H1 (cell line): ENCODE results near the gene CLIC1. TPM values are rescaled to one million over a fixed set of nuclear protein-coding genes. Genes with fewer than 3 reads are reported as not detected.

Source experiments
- CTCF ChIA-PET: fragments of 300-600 bp; sonication (Branson Sonifier 250); formaldehyde crosslinking; loops from one replicate; lab custom pipeline; 2021; ENCODE audit not compliant: partially characterized antibody; lab: Charles Lee
- POLR2A ChIA-PET: fragments of 300-600 bp; sonication (Branson Sonifier 250); formaldehyde crosslinking; loops from one replicate; lab custom pipeline; 2021; ENCODE audit warnings: inconsistent platforms; ENCODE audit not compliant: partially characterized antibody; lab: Charles Lee
- DNase-seq, 2 experiments: peaks; one replicate each; pipeline versions ENCODE4 v3.0.0 to v3.0.0-alpha.2; 2010 to 2022; ENCODE audit warnings: low spot score in 2 of 2, low read depth in 1 of 2, mixed read lengths in 1 of 2
- FAIRE-seq: peaks from 2 replicates; lab custom pipeline; 2011; peaks lifted over from hg19 to GRCh38; lab: Jason Lieb, UNC
- H2AFZ ChIP-seq: 2 replicates; pipeline ENCODE4 v1.8.1; 2012; ENCODE audit warnings: low read length, inconsistent platforms
- H2AK5ac ChIP-seq: 2 replicates; pipeline ENCODE4 v1.6.1; 2013; ENCODE audit warnings: low read depth, low read length
- H2BK120ac ChIP-seq: replicated peaks from 2 replicates; pipeline ENCODE3; 2013; ENCODE audit warnings: low read depth, low read length, inconsistent platforms
- H2BK12ac ChIP-seq: 2 replicates; pipeline ENCODE4 v1.6.1; 2013; ENCODE audit warnings: low read depth, low read length
- H2BK15ac ChIP-seq: 2 replicates; pipeline ENCODE4 v1.6.1; 2013; ENCODE audit warnings: low read length
- H2BK20ac ChIP-seq: 2 replicates; pipeline ENCODE4 v1.6.1; 2013; ENCODE audit warnings: low read length
- H2BK5ac ChIP-seq: 2 replicates; pipeline ENCODE4 v1.6.1; 2013; ENCODE audit warnings: low read depth, low read length
- H3K14ac ChIP-seq: 2 replicates; pipeline ENCODE4 v1.6.1; 2013; ENCODE audit warnings: inconsistent platforms; ENCODE audit not compliant: insufficient read length
- H3K18ac ChIP-seq: 2 replicates; pipeline ENCODE4 v1.6.1; 2013; ENCODE audit warnings: low read length; ENCODE audit errors: extremely low read depth
- H3K23ac ChIP-seq: 2 replicates; pipeline ENCODE4 v1.6.1; 2013; ENCODE audit warnings: inconsistent platforms; ENCODE audit not compliant: insufficient read length
- H3K23me2 ChIP-seq: 2 replicates; pipeline ENCODE4 v1.6.1; 2013; ENCODE audit warnings: low read depth, low read length
- H3K27ac ChIP-seq: 2 replicates; pipeline ENCODE4 v1.6.1; 2011; ENCODE audit warnings: low read depth, low read length, inconsistent platforms
- H3K27me3 ChIP-seq, 4 experiments: replicated peaks in 1 of 4; 1 replicate in 1 of 4; 2 replicates in 3 of 4; pipeline versions ENCODE4 v1.6.1 to v1.8.1; 2011 to 2013; ENCODE audit warnings: low read length in 3 of 4, mild to moderate bottlenecking in 3 of 4, inconsistent platforms in 2 of 4, mixed read lengths in 2 of 4, moderate library complexity in 1 of 4; ENCODE audit not compliant: control insufficient read depth in 3 of 4, insufficient read depth in 3 of 4; ENCODE audit errors: extremely low read depth in 1 of 4
- H3K36me3 ChIP-seq, 4 experiments: 2 replicates each; pipeline versions ENCODE4 v1.6.1 to v1.8.1; 2011 to 2013; ENCODE audit warnings: mild to moderate bottlenecking in 4 of 4, low read length in 3 of 4, moderate library complexity in 2 of 4, control low read depth in 1 of 4, inconsistent platforms in 1 of 4; ENCODE audit not compliant: insufficient read depth in 4 of 4, control insufficient read depth in 2 of 4
- H3K4ac ChIP-seq: replicated peaks from 2 replicates; pipeline ENCODE3; 2013; ENCODE audit warnings: low read length, low read depth, mixed read lengths, inconsistent platforms; ENCODE audit not compliant: insufficient read length
- H3K4me1 ChIP-seq, 4 experiments: replicated peaks in 1 of 4; 1 replicate in 1 of 4; 2 replicates in 3 of 4; pipeline versions ENCODE4 v1.6.1 to v1.8.1; 2011 to 2013; ENCODE audit warnings: low read length in 3 of 4, inconsistent platforms in 2 of 4, mixed read lengths in 1 of 4; ENCODE audit not compliant: insufficient read depth in 4 of 4, control insufficient read depth in 3 of 4
- H3K4me2 ChIP-seq, 2 experiments: 2 replicates each; pipeline versions ENCODE4 v1.6.1 to v1.8.1; 2011 to 2013; ENCODE audit warnings: low read depth in 2 of 2, low read length in 2 of 2, control low read depth in 1 of 2, inconsistent platforms in 1 of 2, mild to moderate bottlenecking in 1 of 2; ENCODE audit not compliant: insufficient read depth in 1 of 2
- H3K4me3 ChIP-seq, 4 experiments: fragments of 200-600, 300-600 bp in 1 of 4; sonication (generic), shearing (Covaris generic), sonication (Bioruptor Twin) in 1 of 4; 2 replicates each; pipeline versions ENCODE4 v1.5.1 to v1.8.1; 2011 to 2016; ENCODE audit warnings: low read length in 4 of 4, low read depth in 3 of 4, control low read depth in 2 of 4, inconsistent platforms in 2 of 4, mild to moderate bottlenecking in 2 of 4, mixed read lengths in 1 of 4, moderate library complexity in 1 of 4; ENCODE audit not compliant: insufficient read depth in 2 of 4; ENCODE audit errors: extremely low read depth in 1 of 4
- H3K56ac ChIP-seq: replicated peaks from 2 replicates; pipeline ENCODE3; 2013; ENCODE audit warnings: low read depth, mild to moderate bottlenecking, mixed read lengths, low read length, inconsistent platforms; ENCODE audit not compliant: insufficient read length
- H3K79me1 ChIP-seq: 2 replicates; pipeline ENCODE4 v1.6.1; 2013; ENCODE audit warnings: low read depth, low read length, control low read depth
- H3K79me2 ChIP-seq, 2 experiments: 2 replicates each; pipeline versions ENCODE4 v1.6.1 to v1.8.1; 2012 to 2013; ENCODE audit warnings: low read length in 2 of 2, mild to moderate bottlenecking in 2 of 2, inconsistent platforms in 1 of 2; ENCODE audit not compliant: insufficient read depth in 2 of 2, control insufficient read depth in 1 of 2
- H3K9ac ChIP-seq, 4 experiments: replicated peaks in 1 of 4; 1 replicate in 1 of 4; 2 replicates in 3 of 4; pipeline versions ENCODE4 v1.6.1 to v1.8.1; 2011 to 2013; ENCODE audit warnings: low read depth in 3 of 4, low read length in 3 of 4, control low read depth in 2 of 4, mild to moderate bottlenecking in 2 of 4, moderate library complexity in 2 of 4, inconsistent platforms in 1 of 4; ENCODE audit errors: extremely low read depth in 1 of 4
- H3K9me3 ChIP-seq, 2 experiments: 2 replicates each; pipeline versions ENCODE4 v1.6.1 to v1.8.1; 2012 to 2013; ENCODE audit warnings: mild to moderate bottlenecking in 2 of 2, moderate library complexity in 2 of 2, control low read depth in 1 of 2, inconsistent platforms in 1 of 2, low read depth in 1 of 2, low read length in 1 of 2, mixed read lengths in 1 of 2; ENCODE audit not compliant: insufficient read depth in 2 of 2
- H4K20me1 ChIP-seq, 2 experiments: replicated peaks in 1 of 2; 2 replicates each; pipeline versions ENCODE3 to v1.8.1; 2011 to 2013; ENCODE audit warnings: inconsistent platforms in 2 of 2, low read length in 2 of 2, mild to moderate bottlenecking in 1 of 2; ENCODE audit not compliant: insufficient read depth in 2 of 2, control insufficient read depth in 1 of 2
- H4K5ac ChIP-seq: 2 replicates; pipeline ENCODE4 v1.6.1; 2013; ENCODE audit warnings: low read length, low read depth, mixed read lengths, inconsistent platforms; ENCODE audit not compliant: insufficient read length
- H4K8ac ChIP-seq: 2 replicates; pipeline ENCODE4 v1.8.0; 2013; ENCODE audit warnings: mild to moderate bottlenecking, moderate library complexity, low read length, inconsistent platforms; ENCODE audit not compliant: insufficient read depth; ENCODE audit errors: extremely low read depth
- H4K91ac ChIP-seq: replicated peaks from 2 replicates; pipeline ENCODE3; 2013; ENCODE audit warnings: low read length, mixed read lengths, inconsistent platforms; ENCODE audit not compliant: insufficient read length
- HDAC2 ChIP-seq, 2 experiments: fragments of 300-600 bp in 1 of 2; sonication (generic) in 1 of 2; IDR thresholded peaks; 2 replicates each; pipeline ENCODE4 v1.6.1; 2011 to 2012; ENCODE audit warnings: low read depth in 2 of 2, low read length in 2 of 2, mild to moderate bottlenecking in 2 of 2, moderate library complexity in 2 of 2, borderline replicate concordance in 1 of 2, inconsistent platforms in 1 of 2
- HDAC6 ChIP-seq: IDR thresholded peaks from one replicate; pipeline ENCODE4 v1.7.1; 2012; ENCODE audit warnings: low read depth, mild to moderate bottlenecking, inconsistent platforms, low read length, moderate library complexity
- RBBP5 ChIP-seq: IDR thresholded peaks from 2 replicates; pipeline ENCODE4 v1.7.1; 2012; ENCODE audit warnings: low read depth, mild to moderate bottlenecking, inconsistent platforms, low read length, moderate library complexity, borderline replicate concordance
- SAP30 ChIP-seq: fragments of 300-600 bp; sonication (generic); IDR thresholded peaks from 2 replicates; pipeline ENCODE4 v1.7.1; 2012; ENCODE audit warnings: low read length, moderate library complexity, mild to moderate bottlenecking, inconsistent platforms; ENCODE audit not compliant: insufficient read depth, insufficient replicate concordance
- SP1 ChIP-seq: IDR thresholded peaks from 2 replicates; pipeline ENCODE4 v1.6.1; 2011; ENCODE audit warnings: low read depth, low read length
- SUZ12 ChIP-seq: fragments of 200-600 bp; sonication (generic); IDR thresholded peaks from 2 replicates; pipeline ENCODE4 v1.6.1; 2012; ENCODE audit warnings: mild to moderate bottlenecking, inconsistent platforms, low read length, moderate library complexity, mixed read lengths
- YY1 ChIP-seq: IDR thresholded peaks from 2 replicates; pipeline ENCODE4 v1.6.1; 2011; ENCODE audit warnings: low read depth, mild to moderate bottlenecking, low read length
- WGBS, 2 experiments: shearing (Covaris generic) in 1 of 2; methylation state at CpG; one replicate each; pipeline versions ENCODE4 v1.1.6 to v1.1.7; 2013 to 2015; ENCODE audit warnings: low lambda C conversion rate in 2 of 2, mixed read lengths in 2 of 2, inconsistent platforms in 1 of 2, low coverage in 1 of 2, missing lambda C conversion rate in 1 of 2; ENCODE audit not compliant: insufficient replicate concordance in 2 of 2, insufficient coverage in 1 of 2, insufficient read length in 1 of 2; ENCODE audit errors: extremely low coverage in 1 of 2, missing lambda C conversion rate in 1 of 2; 5-methylcytosine and 5-hydroxymethylcytosine counted together
- polyA plus RNA-seq, 7 experiments: library from polyadenylated mRNA; depleted of rRNA in 3 of 7; stranded (reverse) in 5 of 7; unstranded in 2 of 7; fragments of >200 nt in 5 of 7; fragments of 200-250 nt in 2 of 7; gene quantifications; 1 replicate in 5 of 7; 2 replicates in 1 of 7; 4 replicates in 1 of 7; pipeline versions ENCODE4 v1.2.1 to v1.2.3, GENCODE V29; 2011 to 2013; ENCODE audit warnings: missing spikeins in 2 of 7, mixed read lengths in 2 of 7
- total RNA-seq: library from RNA; stranded (reverse); fragmentation: NEBNext Ultra II Directional; extraction: Animal tissue kit (Norgen Biotek cat#: 25700); gene quantifications from 2 replicates; pipeline ENCODE4 v1.2.1, GENCODE V29; 2021
- TF ChIP-seq, protein P1 (sequence below): IDR thresholded peaks from 2 replicates; pipeline ENCODE4 v1.6.1; 2012; ENCODE audit warnings: inconsistent platforms

Gene CLIC1
- total and polyA plus RNA-seq, 2 of the 8 experiments (the other 6 are each of a cell fraction or from before 2014, with no cell fraction given): 250 to 277 TPM

GRCh38 chr6:31730631-31731086, 5.7 kb downstream of the CLIC1 start:
- Histone ChIP-seq H2AFZ (no peak overlapping the region), H2BK120ac (no peak overlapping the region), H2BK12ac (no peak overlapping the region), H2BK15ac (no peak overlapping the region), H2BK20ac (no peak overlapping the region), H3K4me1 (peaks cover 10 to 19% (median 11%) of the 10 kb centered on the region in 4 experiments), H3K14ac (no peak overlapping the region), H3K79me1 (peaks cover 11% of the 10 kb centered on the region; the same call in 1 of the 2 replicates), H4K20me1 (peaks cover 4 to 5% of the 10 kb centered on the region in 2 experiments), H3K27me3 (no peaks in the 10 kb centered on the region), H3K79me2 (peaks cover 0 to 17% of the 10 kb centered on the region in 2 experiments; a peak in 2 of 4 replicates), H3K18ac (no peak overlapping the region), H3K4me3 (peak overlapping the region; percentile 56 to 91 (median 83); a peak in 4 of 8 replicates), H4K8ac (no peak overlapping the region), H3K27ac (no peak overlapping the region), H3K36me3 (peaks cover 10 to 40% (median 33%) of the 10 kb centered on the region in 4 experiments), H4K5ac (no peak overlapping the region), H3K9ac (no peak overlapping the region), H3K23ac (no peak overlapping the region), H3K4me2 (peak overlapping the region; percentile 31 to 90), H4K91ac (no peak overlapping the region), H3K4ac (no peak overlapping the region), H2BK5ac (no peak overlapping the region), H2AK5ac (no peak overlapping the region), H3K9me3 (no peaks in the 10 kb centered on the region), H3K23me2 (peaks cover 11% of the 10 kb centered on the region), H3K56ac (no peak overlapping the region)
- POLR2A ChIA-PET: interaction anchor here (0.6 to 4.2 kb wide), 34 partner anchors 9 to 1241 kb away, joined by 3 to 57 read pairs (median 5); partner anchors contain the start of genes ABHD16A, ATP6V1G2, BAG6 and GPANK1
- CTCF ChIA-PET: interaction anchor here (0.9 to 8.9 kb wide), 21 partner anchors 9 to 137 kb away, joined by 3 to 89 read pairs (median 7); partner anchors contain the start of genes ABHD16A, C6orf47, LSM2 and LY6G5C
- TF ChIP-seq HDAC6 (no peak), YY1 (no peak), RBBP5 (no peak), SUZ12 (no peak), SP1 (peak; percentile 30; the same call in 1 of the 2 replicates), SAP30 (no peak), HDAC2 (IDR thresholded peaks at IDR 0.05; ENCODE audit: borderline replicate concordance in 1 of 2, low read depth in 2 of 2, low read length in 2 of 2) (no peak)
- TF ChIP-seq, protein P1, sequence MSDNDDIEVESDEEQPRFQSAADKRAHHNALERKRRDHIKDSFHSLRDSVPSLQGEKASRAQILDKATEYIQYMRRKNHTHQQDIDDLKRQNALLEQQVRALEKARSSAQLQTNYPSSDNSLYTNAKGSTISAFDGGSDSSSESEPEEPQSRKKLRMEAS: no peak
- no peak for FAIRE-seq
- DNase-seq: no peak
- WGBS, 2 experiments: 94% methylated on average over 11 of the region's 11 CpGs; no CpG with 5 or more reads in 1 of the 2 experiments
